ENCODE results near the gene LIN52. TPM values are rescaled to one million over a fixed set of nuclear protein-coding genes. Genes with fewer than 3 reads are reported as not detected.

LIN52 gene
- total RNA-seq, 4 donors from 2014 or later = 9.2 to 24.2 (median 14.8) TPM

DNA sequence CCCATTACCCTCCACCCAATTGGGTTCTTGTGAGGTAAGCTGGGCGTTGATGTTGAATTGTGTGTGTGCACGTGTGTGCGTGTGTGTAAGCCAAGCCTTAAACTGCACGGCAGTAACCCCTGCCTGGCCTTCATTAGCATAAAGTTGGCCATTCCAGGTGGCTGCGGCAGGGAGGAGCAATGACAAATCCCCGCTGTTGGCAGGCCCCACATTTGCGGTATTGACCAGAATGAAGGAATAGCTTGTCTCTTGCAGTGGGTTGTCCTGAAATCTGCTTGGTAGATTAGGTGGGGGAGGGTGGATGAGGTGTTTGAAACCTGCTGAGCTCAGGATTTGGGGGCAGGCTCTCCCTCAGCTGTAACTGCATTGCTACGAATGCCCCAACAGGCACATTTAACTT lies 161.8 kb downstream of the LIN52 start:
- H3K4me3 ChIP-seq = no peak overlapping the region
- no peak for DNase-seq
- TF ChIP-seq POLR2A (IDR thresholded peaks at IDR 0.05) = no peak
- TF ChIP-seq, protein P1, sequence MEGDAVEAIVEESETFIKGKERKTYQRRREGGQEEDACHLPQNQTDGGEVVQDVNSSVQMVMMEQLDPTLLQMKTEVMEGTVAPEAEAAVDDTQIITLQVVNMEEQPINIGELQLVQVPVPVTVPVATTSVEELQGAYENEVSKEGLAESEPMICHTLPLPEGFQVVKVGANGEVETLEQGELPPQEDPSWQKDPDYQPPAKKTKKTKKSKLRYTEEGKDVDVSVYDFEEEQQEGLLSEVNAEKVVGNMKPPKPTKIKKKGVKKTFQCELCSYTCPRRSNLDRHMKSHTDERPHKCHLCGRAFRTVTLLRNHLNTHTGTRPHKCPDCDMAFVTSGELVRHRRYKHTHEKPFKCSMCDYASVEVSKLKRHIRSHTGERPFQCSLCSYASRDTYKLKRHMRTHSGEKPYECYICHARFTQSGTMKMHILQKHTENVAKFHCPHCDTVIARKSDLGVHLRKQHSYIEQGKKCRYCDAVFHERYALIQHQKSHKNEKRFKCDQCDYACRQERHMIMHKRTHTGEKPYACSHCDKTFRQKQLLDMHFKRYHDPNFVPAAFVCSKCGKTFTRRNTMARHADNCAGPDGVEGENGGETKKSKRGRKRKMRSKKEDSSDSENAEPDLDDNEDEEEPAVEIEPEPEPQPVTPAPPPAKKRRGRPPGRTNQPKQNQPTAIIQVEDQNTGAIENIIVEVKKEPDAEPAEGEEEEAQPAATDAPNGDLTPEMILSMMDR (IDR thresholded peaks at IDR 0.05) = no peak
- H3K4me1 ChIP-seq = peaks cover 0 to 8% (median under 1%) of the 10 kb centered on the region in 4 donors
- H3K27ac ChIP-seq = no peak overlapping the region
- H3K36me3 ChIP-seq = no peaks in the 10 kb centered on the region
- no peaks in the 10 kb centered on the region for H3K9me3 ChIP-seq
- H3K27me3 ChIP-seq = peaks cover 0 to 16% of the 10 kb centered on the region in 2 donors

DNA sequence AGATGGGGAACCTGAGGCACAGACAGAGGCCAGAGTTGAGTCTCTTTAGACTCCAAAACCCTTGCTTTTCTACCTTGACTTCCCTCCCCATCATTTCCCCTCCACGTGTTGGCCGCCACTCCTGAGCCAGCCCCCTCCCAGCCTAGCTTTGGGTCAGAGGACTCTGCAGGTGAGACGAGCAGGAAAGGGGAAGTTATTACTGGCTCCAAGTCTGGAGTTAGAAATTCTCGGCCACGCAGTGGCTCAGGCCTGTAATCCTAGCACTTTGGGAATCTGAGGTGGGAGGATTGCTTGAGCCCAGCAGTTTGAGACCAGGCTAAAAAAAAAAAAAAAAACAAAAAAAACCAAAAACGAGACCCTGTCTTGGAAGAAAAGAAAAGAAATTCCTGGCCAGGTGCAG lies 163.3 kb downstream of the LIN52 start:
- Histone ChIP-seq H3K27ac (no peak overlapping the region), H3K36me3 (no peaks in the 10 kb centered on the region), H3K9me3 (no peaks in the 10 kb centered on the region), H3K27me3 (peaks cover 0 to 6% of the 10 kb centered on the region in 2 donors), H3K4me1 (peaks cover 0 to 6% (median 0%) of the 10 kb centered on the region in 4 donors), H3K4me3 (no peak overlapping the region)
- no peak for DNase-seq
- TF ChIP-seq POLR2A (IDR thresholded peaks at IDR 0.05) = no peak
- TF ChIP-seq, protein P1 (IDR thresholded peaks at IDR 0.05) = no peak

DNA sequence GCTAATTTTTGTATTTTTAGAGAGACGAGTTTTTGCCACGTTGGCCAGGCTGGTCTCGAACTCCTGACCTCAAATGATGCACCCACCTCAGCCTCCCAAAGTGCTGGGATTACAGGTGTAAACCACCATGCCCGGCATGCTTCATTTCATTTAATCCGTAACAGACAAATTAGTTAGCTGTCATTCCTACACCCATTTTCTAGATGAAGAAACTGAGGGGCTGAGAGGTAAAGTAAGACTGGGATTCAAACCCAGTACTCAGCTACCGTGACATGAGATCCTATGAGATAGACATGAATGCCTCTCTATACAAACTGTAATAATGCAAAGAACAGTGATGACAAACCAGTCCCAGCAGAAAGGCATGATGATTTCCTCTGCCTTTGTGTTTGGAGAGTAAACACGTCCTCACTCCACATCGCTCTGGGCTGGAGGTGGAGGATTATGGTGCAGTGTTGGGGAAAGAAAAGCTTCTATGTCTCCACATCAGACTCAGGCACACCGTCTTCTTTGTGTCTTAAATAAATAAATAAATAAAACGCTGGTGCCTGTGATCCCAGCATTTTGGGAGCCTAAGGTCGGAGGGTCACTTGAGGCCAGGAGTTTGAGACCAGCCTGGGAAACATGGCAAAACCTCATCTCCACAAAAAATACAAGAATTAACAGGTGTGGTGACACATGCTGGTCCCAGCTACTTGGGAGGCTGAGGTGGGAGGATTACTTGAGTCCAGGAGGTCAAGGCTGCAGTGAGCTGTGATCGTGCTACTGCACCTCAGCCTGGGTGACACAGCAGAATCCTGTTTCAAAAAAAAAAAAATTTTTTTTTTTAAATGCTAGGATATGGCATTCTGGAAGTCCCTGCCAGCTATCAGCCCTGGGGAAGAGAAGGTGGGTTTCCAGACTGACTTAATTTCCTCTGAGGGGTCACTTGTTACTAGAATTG lies 164.9 kb downstream of the LIN52 start:
- Histone ChIP-seq H3K36me3 (no peaks in the 10 kb centered on the region), H3K27ac (no peak overlapping the region), H3K9me3 (no peaks in the 10 kb centered on the region), H3K4me1 (peaks cover 0 to 6% (median 0%) of the 10 kb centered on the region in 4 donors), H3K27me3 (no peaks in the 10 kb centered on the region), H3K4me3 (no peak overlapping the region)
- TF ChIP-seq, protein P1 (IDR thresholded peaks at IDR 0.05) = no peak
- no peak for TF ChIP-seq POLR2A (IDR thresholded peaks at IDR 0.05)
- no peak for DNase-seq

Small RNA genes lying within 50 kb of the gene (small RNA-seq; reads per million reads assigned to genes)
- 0 reads per million in 2 donors for gene AC006349.1
- gene RN7SL530P = 0 to 0.06 reads per million in 2 donors

Other genes starting within 250 kb of the LIN52 start
- gene PTGR2, start 233.1 kb upstream of the LIN52 start, total RNA-seq = 10 to 100 TPM; 11.1 to 19.0 (median 12.9) TPM
- 10 to 100 TPM; 44.6 to 71.2 (median 61.0) TPM for gene ZNF410, start 198.1 kb upstream of the LIN52 start, total RNA-seq
- gene FAM161B, start 134.9 kb upstream of the LIN52 start, total RNA-seq = 10 to 100 TPM in 1 of 4 donors, 1 to 10 TPM in 3; 1.7 to 12.9 (median 8.3) TPM
- gene COQ6, start 134.7 kb upstream of the LIN52 start, total RNA-seq = 10 to 100 TPM; 42.0 to 72.6 (median 55.0) TPM
- 100 to 1,000 TPM in 3 of 4 donors, 10 to 100 TPM in 1; 28.9 to 300 (median 148) TPM for gene ENTPD5, start 65.7 kb upstream of the LIN52 start, total RNA-seq
- 1 to 10 TPM in 3 of 4 donors, under 1 TPM in 1; 0.53 to 5.3 (median 3.0) TPM for gene BBOF1, start 65.6 kb upstream of the LIN52 start, total RNA-seq
- gene ALDH6A1, start 503 bp upstream of the LIN52 start, total RNA-seq = 10 to 100 TPM in 3 of 4 donors, 1 to 10 TPM in 1; 9.1 to 67.8 (median 50.4) TPM
- not detected for gene VSX2, start 154.5 kb downstream of the LIN52 start, total RNA-seq
- 100 to 1,000 TPM in 3 of 4 donors, 10 to 100 TPM in 1; 89.1 to 139 (median 107) TPM for gene ABCD4, start 218.0 kb downstream of the LIN52 start, total RNA-seq